Trophoblast cell (in vitro differentiated cells and primary cell): ENCODE measurements around the gene ERGIC1.

Source experiments
- DNase-seq, 2 donors: peaks; one replicate each; pipeline ENCODE4 v3.0.0-alpha.2; 2016
- H2AFZ ChIP-seq: 2 replicates; pipeline ENCODE4 v1.6.1; 2013; ENCODE audit warnings: low read length, moderate library complexity, mild to moderate bottlenecking; ENCODE audit not compliant: insufficient read depth, poor library complexity
- H2AK5ac ChIP-seq: 2 replicates; pipeline ENCODE4 v1.6.1; 2013; ENCODE audit warnings: mild to moderate bottlenecking, low read length
- H2BK120ac ChIP-seq: 2 replicates; pipeline ENCODE4 v1.6.1; 2013; ENCODE audit warnings: low read length, mild to moderate bottlenecking, moderate library complexity; ENCODE audit not compliant: insufficient read depth, poor library complexity
- H2BK12ac ChIP-seq: 2 replicates; pipeline ENCODE4 v1.6.1; 2013; ENCODE audit warnings: mild to moderate bottlenecking, low read length, moderate library complexity
- H2BK5ac ChIP-seq: 2 replicates; pipeline ENCODE4 v1.6.1; 2013; ENCODE audit warnings: low read length, low read depth, moderate library complexity, mild to moderate bottlenecking; ENCODE audit not compliant: poor library complexity
- H3K14ac ChIP-seq: 2 replicates; pipeline ENCODE4 v1.6.1; 2013; ENCODE audit warnings: mild to moderate bottlenecking, low read length
- H3K18ac ChIP-seq: 2 replicates; pipeline ENCODE4 v1.6.1; 2013; ENCODE audit warnings: mild to moderate bottlenecking, low read length
- H3K23ac ChIP-seq: 2 replicates; pipeline ENCODE4 v1.6.1; 2013; ENCODE audit warnings: low read length
- H3K27ac ChIP-seq: 2 replicates; pipeline ENCODE4 v1.5.1; 2013; ENCODE audit warnings: low read depth, mild to moderate bottlenecking, inconsistent platforms, low read length, moderate library complexity
- H3K27me3 ChIP-seq: 2 replicates; pipeline ENCODE4 v1.6.1; 2013; ENCODE audit warnings: inconsistent platforms, mild to moderate bottlenecking, low read length, moderate library complexity; ENCODE audit not compliant: insufficient read depth
- H3K36me3 ChIP-seq, 2 experiments: 1 replicate in 1 of 2; 2 replicates in 1 of 2; pipeline ENCODE4 v1.6.1; 2013; ENCODE audit warnings: low read length in 2 of 2, mild to moderate bottlenecking in 2 of 2, moderate library complexity in 1 of 2; ENCODE audit not compliant: insufficient read depth in 2 of 2, control insufficient read depth in 1 of 2
- H3K4ac ChIP-seq: 2 replicates; pipeline ENCODE4 v1.6.1; 2013; ENCODE audit warnings: low read depth, mild to moderate bottlenecking, low read length, moderate library complexity
- H3K4me1 ChIP-seq, 2 experiments: 1 replicate in 1 of 2; 2 replicates in 1 of 2; pipeline ENCODE4 v1.6.1; 2013; ENCODE audit warnings: low read length in 2 of 2, mild to moderate bottlenecking in 2 of 2, moderate library complexity in 1 of 2; ENCODE audit not compliant: insufficient read depth in 2 of 2, control insufficient read depth in 1 of 2
- H3K4me2 ChIP-seq: 2 replicates; pipeline ENCODE4 v1.6.1; 2013; ENCODE audit warnings: inconsistent platforms, mild to moderate bottlenecking, low read length, moderate library complexity
- H3K4me3 ChIP-seq: 2 replicates; pipeline ENCODE4 v1.5.1; 2013; ENCODE audit warnings: mild to moderate bottlenecking, low read depth, low read length, inconsistent platforms
- H3K79me1 ChIP-seq: one replicate; pipeline ENCODE4 v1.6.1; 2013; ENCODE audit warnings: low read length
- H3K79me2 ChIP-seq: 2 replicates; pipeline ENCODE4 v1.6.1; 2013; ENCODE audit warnings: low read length, mild to moderate bottlenecking; ENCODE audit not compliant: control insufficient read depth, insufficient read depth, poor library complexity
- H3K9ac ChIP-seq: 2 replicates; pipeline ENCODE4 v1.6.1; 2013; ENCODE audit warnings: mild to moderate bottlenecking, low read length
- H3K9me3 ChIP-seq: 2 replicates; pipeline ENCODE4 v1.6.1; 2013; ENCODE audit warnings: low read depth, mild to moderate bottlenecking, control low read depth, inconsistent platforms, low read length; ENCODE audit not compliant: insufficient read depth
- H4K12ac ChIP-seq: 2 replicates; pipeline ENCODE4 v1.6.1; 2013; ENCODE audit warnings: low read depth, mild to moderate bottlenecking, low read length, moderate library complexity
- H4K8ac ChIP-seq: 2 replicates; pipeline ENCODE4 v1.6.1; 2013; ENCODE audit warnings: low read depth, mild to moderate bottlenecking, low read length, moderate library complexity
- H4K91ac ChIP-seq: one replicate; pipeline ENCODE4 v1.6.1; 2013; ENCODE audit warnings: low read depth, mild to moderate bottlenecking, low read length, moderate library complexity
- WGBS: extraction: QIAGEN DNeasy Blood & Tissue Kit; methylation state at CpG from one replicate; pipeline ENCODE4 v1.1.7; 2013; ENCODE audit warnings: missing lambda C conversion rate; ENCODE audit not compliant: insufficient read length, insufficient coverage; ENCODE audit errors: extremely low coverage; 5-methylcytosine and 5-hydroxymethylcytosine counted together

Gene ERGIC1

DNA sequence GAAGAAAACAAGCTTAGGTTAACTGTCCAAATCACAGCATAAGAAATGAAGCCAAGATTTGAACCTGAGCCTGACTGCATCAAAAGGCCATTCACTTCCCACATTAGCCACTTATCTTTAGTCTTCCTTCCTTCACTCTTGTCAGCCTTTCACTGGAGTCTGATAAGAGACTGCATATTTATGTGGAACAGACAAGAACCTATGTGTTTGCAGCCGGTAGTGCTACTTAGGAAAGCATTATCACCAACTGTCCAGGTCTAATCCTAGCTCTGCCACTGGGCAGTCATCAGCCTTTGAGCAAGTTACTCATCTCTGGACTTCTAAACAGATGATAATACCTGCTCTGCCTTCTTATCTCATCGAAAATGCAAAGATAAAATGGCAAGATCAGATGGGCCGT lies 137.4 kb downstream of the ERGIC1 start:
- Histone ChIP-seq H4K12ac (no peak overlapping the region), H2BK12ac (no peak overlapping the region), H4K91ac (no peak overlapping the region), H2AK5ac (no peak overlapping the region), H2AFZ (no peak overlapping the region), H3K9ac (no peak overlapping the region), H3K18ac (no peak overlapping the region), H3K4ac (no peak overlapping the region), H3K79me1 (no peaks in the 10 kb centered on the region), H3K23ac (no peak overlapping the region), H2BK5ac (no peak overlapping the region), H3K14ac (no peak overlapping the region), H4K8ac (no peak overlapping the region), H3K4me1 (no peaks in the 10 kb centered on the region), H3K4me2 (no peak overlapping the region), H3K27ac (no peak overlapping the region), H3K27me3 (no peaks in the 10 kb centered on the region), H3K36me3 (peaks cover 6 to 13% of the 10 kb centered on the region in 2 experiments), H3K4me3 (no peak overlapping the region), H3K9me3 (no peaks in the 10 kb centered on the region), H2BK120ac (no peak overlapping the region), H3K79me2 (no peaks in the 10 kb centered on the region)
- no CpG with 5 or more reads among the region's 3 CpGs for WGBS
- DNase-seq, result no peak

DNA sequence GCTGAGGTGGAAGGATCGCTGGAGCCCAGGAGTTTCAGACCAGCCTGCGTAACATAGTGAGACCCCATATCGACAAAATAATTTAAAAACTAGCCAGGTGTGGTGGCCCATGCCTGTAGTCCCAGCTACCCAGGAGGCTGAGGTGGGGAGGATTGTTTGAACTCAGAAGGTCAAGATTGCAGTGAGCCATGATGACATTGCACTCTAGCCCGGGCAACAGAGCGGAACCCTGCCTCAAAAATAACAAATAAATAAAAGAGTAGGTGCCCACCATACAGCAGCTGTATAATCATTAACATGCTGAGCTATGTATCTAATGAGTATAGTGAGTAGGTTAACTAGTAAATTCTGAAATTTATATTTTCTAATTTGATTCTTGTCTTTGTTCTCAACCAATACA lies 138.5 kb downstream of the ERGIC1 start:
- DNase-seq, result no peak
- Histone ChIP-seq H2BK12ac (no peak overlapping the region), H3K27ac (no peak overlapping the region), H2BK5ac (no peak overlapping the region), H3K18ac (no peak overlapping the region), H3K79me1 (no peaks in the 10 kb centered on the region), H3K27me3 (no peaks in the 10 kb centered on the region), H2BK120ac (no peak overlapping the region), H2AFZ (no peak overlapping the region), H3K4ac (no peak overlapping the region), H2AK5ac (no peak overlapping the region), H4K91ac (no peak overlapping the region), H4K8ac (no peak overlapping the region), H3K23ac (no peak overlapping the region), H3K4me3 (no peak overlapping the region), H4K12ac (no peak overlapping the region), H3K4me1 (no peaks in the 10 kb centered on the region), H3K79me2 (no peaks in the 10 kb centered on the region), H3K9ac (no peak overlapping the region), H3K36me3 (peaks cover 6 to 13% of the 10 kb centered on the region in 2 experiments), H3K14ac (no peak overlapping the region), H3K4me2 (no peak overlapping the region), H3K9me3 (no peaks in the 10 kb centered on the region)
- WGBS, result no CpG with 5 or more reads among the region's 5 CpGs

DNA sequence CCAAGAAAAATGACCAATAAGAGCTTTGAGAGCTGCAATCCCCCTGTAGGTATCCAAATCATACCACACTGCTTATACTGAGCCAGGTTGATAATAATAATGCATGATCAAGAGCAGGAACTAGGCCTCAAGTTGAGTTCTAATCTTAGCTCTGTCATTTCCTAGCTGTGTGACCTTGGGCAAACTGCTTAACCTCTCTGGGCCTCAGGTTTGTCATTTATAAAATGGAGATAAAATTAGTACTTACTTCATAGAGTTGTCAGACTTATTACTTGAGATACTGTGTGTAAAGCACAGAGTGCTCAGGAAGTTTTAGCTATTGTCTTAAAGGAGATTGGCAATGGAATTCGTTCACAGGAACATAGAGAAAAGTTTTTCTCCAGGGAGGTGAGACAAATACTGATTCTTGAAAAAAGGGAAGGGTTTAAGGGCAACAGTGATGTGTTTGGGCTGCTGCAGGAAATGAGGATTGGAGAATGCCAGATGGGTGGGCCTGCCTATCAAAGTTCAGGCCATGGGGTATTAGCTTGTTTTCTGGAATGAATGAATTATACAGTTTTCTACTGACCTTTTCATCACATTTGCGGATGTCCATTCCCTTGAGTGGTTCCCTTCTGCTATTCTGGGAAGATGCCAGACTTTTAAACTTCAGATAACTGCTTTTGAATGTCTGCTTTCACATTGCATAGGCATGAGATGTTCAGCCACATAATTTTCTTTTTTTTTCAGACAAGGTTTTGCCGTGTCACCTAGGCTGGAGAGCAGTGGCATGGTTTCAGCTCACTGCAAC lies 139.3 kb downstream of the ERGIC1 start:
- Histone ChIP-seq H2BK5ac (no peak overlapping the region), H3K4me2 (no peak overlapping the region), H3K4ac (no peak overlapping the region), H3K27ac (no peak overlapping the region), H3K4me3 (no peak overlapping the region), H3K23ac (no peak overlapping the region), H3K9me3 (no peaks in the 10 kb centered on the region), H3K4me1 (no peaks in the 10 kb centered on the region), H3K79me1 (no peaks in the 10 kb centered on the region), H3K36me3 (peaks cover 5 to 11% of the 10 kb centered on the region in 2 experiments), H2BK12ac (no peak overlapping the region), H2BK120ac (no peak overlapping the region), H4K8ac (no peak overlapping the region), H2AFZ (no peak overlapping the region), H4K91ac (no peak overlapping the region), H4K12ac (no peak overlapping the region), H3K14ac (no peak overlapping the region), H3K9ac (no peak overlapping the region), H3K27me3 (no peaks in the 10 kb centered on the region), H3K79me2 (no peaks in the 10 kb centered on the region), H2AK5ac (no peak overlapping the region), H3K18ac (no peak overlapping the region)
- WGBS, result no CpG with 5 or more reads among the region's 3 CpGs
- DNase-seq, result no peak

DNA sequence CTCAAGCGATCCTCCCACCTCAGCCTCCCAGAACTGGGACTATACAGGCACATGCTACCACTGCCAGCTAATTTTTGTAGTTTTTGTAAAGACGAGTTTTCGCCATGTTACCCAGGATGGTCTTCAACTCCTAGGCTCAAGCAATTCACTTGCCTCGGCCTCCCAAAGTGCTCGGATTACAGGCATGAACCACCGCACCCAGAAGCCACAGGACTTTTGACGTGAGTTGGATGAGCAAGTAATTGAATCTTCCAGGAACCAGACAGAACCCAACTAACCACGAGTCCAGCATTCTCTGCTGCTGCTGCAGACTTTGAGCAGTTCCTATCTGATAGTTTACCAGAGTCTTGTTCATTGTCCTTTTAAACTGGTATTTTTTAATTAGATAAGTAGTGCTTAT lies 139.9 kb downstream of the ERGIC1 start:
- no peak overlapping the region for H3K14ac ChIP-seq
- H3K27ac ChIP-seq, result no peak overlapping the region
- H4K8ac ChIP-seq, result no peak overlapping the region
- H3K79me1 ChIP-seq, result no peaks in the 10 kb centered on the region
- H3K23ac ChIP-seq, result no peak overlapping the region
- no peak overlapping the region for H3K4me2 ChIP-seq
- no peaks in the 10 kb centered on the region for H3K9me3 ChIP-seq
- no peaks in the 10 kb centered on the region for H3K27me3 ChIP-seq
- peaks cover 2 to 8% of the 10 kb centered on the region in 2 experiments for H3K36me3 ChIP-seq
- no peak overlapping the region for H3K18ac ChIP-seq
- no peak overlapping the region for H3K4me3 ChIP-seq
- no peaks in the 10 kb centered on the region for H3K4me1 ChIP-seq
- no peak overlapping the region for H3K9ac ChIP-seq
- no peak overlapping the region for H2AFZ ChIP-seq
- H3K79me2 ChIP-seq, result no peaks in the 10 kb centered on the region
- WGBS, result no CpG with 5 or more reads among the region's 8 CpGs
- no peak overlapping the region for H2AK5ac ChIP-seq
- no peak overlapping the region for H4K91ac ChIP-seq
- H2BK5ac ChIP-seq, result no peak overlapping the region
- H2BK120ac ChIP-seq, result no peak overlapping the region
- H2BK12ac ChIP-seq, result no peak overlapping the region
- DNase-seq, result no peak
- no peak overlapping the region for H3K4ac ChIP-seq
- peak overlapping the region; percentile 28 for H4K12ac ChIP-seq
